HAP-1 (cell line): ENCODE measurements around the gene RWDD3.

Experiments used
- DNase-seq, 2 experiments: peaks; one replicate each; pipeline ENCODE4 v3.0.0-alpha.2; 2016 to 2020; ENCODE audit warnings: low spot score in 2 of 2
- H3K27me3 ChIP-seq: fragments of 250-450 bp; sonication (Bioruptor Pico); 2 replicates; pipeline ENCODE4 v1.5.1; 2020; ENCODE audit warnings: low read depth, mild to moderate bottlenecking, moderate library complexity
- H3K36me3 ChIP-seq: fragments of 250-450 bp; sonication (Bioruptor Pico); replicated peaks from 2 replicates; pipeline ENCODE4 v1.5.1; 2020; ENCODE audit warnings: mild to moderate bottlenecking
- H3K4me1 ChIP-seq: fragments of 250-450 bp; sonication (Bioruptor Pico); 2 replicates; pipeline ENCODE4 v1.5.1; 2020; ENCODE audit warnings: mild to moderate bottlenecking
- H3K4me3 ChIP-seq: fragments of 250-450 bp; sonication (Bioruptor Pico); 2 replicates; pipeline ENCODE4 v1.5.1; 2020; ENCODE audit warnings: mild to moderate bottlenecking, moderate library complexity
- H3K9me3 ChIP-seq: fragments of 250-450 bp; sonication (Bioruptor Pico); 2 replicates; pipeline ENCODE4 v1.5.1; 2020; ENCODE audit warnings: mild to moderate bottlenecking, moderate library complexity
- in situ Hi-C: fragments of 300-500 bp; cut with MboI; formaldehyde crosslinking; loops from 3 replicates; pipeline ENCODE4 v1.14.3; 2020; ENCODE audit warnings: low sequenced_read_pairs, inconsistent platforms, mixed read lengths

Gene RWDD3, protein sequence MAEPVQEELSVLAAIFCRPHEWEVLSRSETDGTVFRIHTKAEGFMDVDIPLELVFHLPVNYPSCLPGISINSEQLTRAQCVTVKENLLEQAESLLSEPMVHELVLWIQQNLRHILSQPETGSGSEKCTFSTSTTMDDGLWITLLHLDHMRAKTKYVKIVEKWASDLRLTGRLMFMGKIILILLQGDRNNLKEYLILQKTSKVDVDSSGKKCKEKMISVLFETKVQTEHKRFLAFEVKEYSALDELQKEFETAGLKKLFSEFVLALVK

DNA sequence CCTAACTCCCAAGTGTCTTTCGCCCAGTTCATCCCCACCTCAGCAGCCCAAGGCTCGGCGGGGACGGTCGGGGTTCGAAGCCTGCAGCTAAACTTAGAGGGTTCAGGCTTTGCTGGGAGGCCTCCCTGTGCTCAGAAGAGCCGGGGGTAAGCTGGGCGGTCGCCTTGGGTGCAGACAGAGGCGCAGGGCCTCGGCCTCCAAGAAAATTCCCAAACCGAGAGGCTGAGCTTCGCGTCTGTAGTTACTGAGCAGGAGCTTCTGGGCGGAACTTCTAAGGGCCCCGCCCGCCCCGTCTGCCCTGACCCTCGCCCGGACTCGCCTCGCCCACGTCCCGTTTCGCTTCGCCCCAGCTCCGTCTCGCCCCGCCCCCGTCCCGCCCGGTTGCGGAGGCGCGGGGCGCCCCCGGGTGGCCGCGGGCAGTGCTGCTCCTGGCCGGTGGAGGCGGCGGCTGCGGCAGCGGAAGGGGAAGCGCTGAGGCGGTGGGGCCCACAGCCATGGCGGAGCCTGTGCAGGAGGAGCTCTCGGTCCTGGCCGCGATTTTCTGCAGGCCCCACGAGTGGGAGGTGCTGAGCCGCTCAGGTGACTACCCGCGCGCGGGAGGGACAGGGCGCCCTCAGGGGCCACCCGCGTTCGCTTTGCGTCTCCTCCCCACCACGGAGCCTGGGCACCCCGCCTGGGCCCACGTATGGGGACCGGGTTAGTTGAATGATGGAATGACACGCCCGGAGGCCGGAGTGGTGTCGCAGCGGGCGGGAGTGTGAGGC lies at the start of gene RWDD3:
TSS of gene RWDD3 (plus strand) at position 474 of the 764 bp plus-strand sequence. CDS start at position 495, 21 bp downstream.
- H3K36me3 ChIP-seq, result peaks cover 9% of the 10 kb centered on the region

GRCh38 chr1:95186149-95186548 lies 47.9 kb upstream of the RWDD3 start:
- no peaks in the 10 kb centered on the region for H3K36me3 ChIP-seq
- H3K9me3 ChIP-seq, result no peaks in the 10 kb centered on the region
- in situ Hi-C loops, result no loop called here
- no peak for DNase-seq
- no peaks in the 10 kb centered on the region for H3K4me1 ChIP-seq
- H3K27me3 ChIP-seq, result no peaks in the 10 kb centered on the region
- no peak overlapping the region for H3K4me3 ChIP-seq

More for the DNA sequence above, at the start of gene RWDD3:
- DNase-seq, result peak; percentile 87 to 96
- Histone ChIP-seq H3K9me3 (no peaks in the 10 kb centered on the region), H3K4me1 (peaks cover 34% of the 10 kb centered on the region), H3K27me3 (no peaks in the 10 kb centered on the region; the same call in 1 of the 2 replicates), H3K4me3 (peak within 1 kb of the TSS; percentile 93)
- in situ Hi-C loops, result no loop called here

DNA sequence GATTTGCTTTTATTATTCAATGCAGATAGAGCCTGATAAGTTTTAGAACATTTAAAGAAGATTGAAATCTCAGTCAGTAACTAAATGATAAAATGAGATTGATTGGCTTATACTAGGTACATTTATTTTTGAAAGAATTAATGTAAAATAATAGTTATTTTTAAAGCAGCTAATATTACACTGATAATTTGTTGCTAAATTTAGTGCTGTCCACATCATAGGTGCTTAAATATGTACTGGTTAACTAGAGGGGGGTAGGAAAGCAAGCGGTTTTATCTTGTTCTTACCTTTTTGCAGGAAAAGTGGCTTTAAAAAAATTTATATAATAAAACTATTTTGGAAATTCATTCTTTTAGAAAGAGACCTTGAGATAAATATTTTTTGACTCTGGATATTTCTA lies 40.4 kb upstream of the RWDD3 start:
- Histone ChIP-seq H3K9me3 (no peaks in the 10 kb centered on the region), H3K36me3 (0 out of 2 replicates have a peak, but pooled peaks cover 3% of the 10 kb centered on the region), H3K4me1 (no peaks in the 10 kb centered on the region), H3K4me3 (no peak overlapping the region), H3K27me3 (no peaks in the 10 kb centered on the region)
- in situ Hi-C loops, result no loop called here
- DNase-seq, result no peak

DNA sequence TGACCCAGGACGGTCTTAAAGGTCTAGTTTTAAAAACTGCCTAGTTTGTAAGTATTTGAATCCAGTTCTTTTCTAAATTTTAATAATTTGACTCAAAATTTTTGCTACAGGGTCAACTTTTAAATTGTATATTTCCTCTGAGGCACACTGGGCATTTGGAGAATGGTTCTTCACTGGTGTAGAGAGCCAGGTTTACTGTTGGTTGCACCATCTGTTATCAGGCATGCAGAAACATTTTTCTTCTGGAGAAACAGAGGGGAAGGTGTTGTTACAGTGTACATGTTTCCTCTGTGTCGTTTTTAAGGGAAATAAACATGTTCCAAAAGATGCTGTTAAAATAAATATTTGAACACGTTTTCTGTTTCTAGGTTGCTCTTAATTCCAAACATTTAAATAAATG lies 39.0 kb upstream of the RWDD3 start:
- in situ Hi-C loops, result no loop called here
- no peak for DNase-seq
- no peak overlapping the region for H3K4me3 ChIP-seq
- H3K9me3 ChIP-seq, result no peaks in the 10 kb centered on the region
- no peaks in the 10 kb centered on the region for H3K27me3 ChIP-seq
- 0 out of 2 replicates have a peak, but pooled peaks cover 3% of the 10 kb centered on the region for H3K36me3 ChIP-seq
- H3K4me1 ChIP-seq, result no peaks in the 10 kb centered on the region

DNA sequence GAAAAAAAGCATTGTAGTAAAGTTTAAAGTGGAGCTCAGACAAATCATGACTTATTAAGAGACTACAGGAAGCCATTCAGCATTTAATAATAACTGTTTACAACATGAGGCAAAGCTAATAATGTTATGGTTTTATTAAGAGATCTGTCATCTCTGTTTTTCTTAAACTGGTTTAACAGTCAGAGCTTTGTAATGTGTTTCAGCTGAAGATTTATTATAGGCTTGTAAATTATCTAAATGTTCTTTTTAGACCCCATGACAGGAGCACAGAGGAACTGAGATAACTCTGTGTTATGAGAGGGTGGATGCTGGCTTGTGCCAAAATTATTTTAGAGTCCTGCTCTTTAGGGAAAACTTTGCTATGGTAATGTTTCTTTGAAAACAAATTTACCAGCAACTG lies 38.0 kb upstream of the RWDD3 start:
- Histone ChIP-seq H3K4me3 (no peak overlapping the region), H3K36me3 (0 out of 2 replicates have a peak, but pooled peaks cover 3% of the 10 kb centered on the region), H3K27me3 (no peaks in the 10 kb centered on the region), H3K9me3 (no peaks in the 10 kb centered on the region), H3K4me1 (no peaks in the 10 kb centered on the region)
- in situ Hi-C loops, result no loop called here
- no peak for DNase-seq

DNA sequence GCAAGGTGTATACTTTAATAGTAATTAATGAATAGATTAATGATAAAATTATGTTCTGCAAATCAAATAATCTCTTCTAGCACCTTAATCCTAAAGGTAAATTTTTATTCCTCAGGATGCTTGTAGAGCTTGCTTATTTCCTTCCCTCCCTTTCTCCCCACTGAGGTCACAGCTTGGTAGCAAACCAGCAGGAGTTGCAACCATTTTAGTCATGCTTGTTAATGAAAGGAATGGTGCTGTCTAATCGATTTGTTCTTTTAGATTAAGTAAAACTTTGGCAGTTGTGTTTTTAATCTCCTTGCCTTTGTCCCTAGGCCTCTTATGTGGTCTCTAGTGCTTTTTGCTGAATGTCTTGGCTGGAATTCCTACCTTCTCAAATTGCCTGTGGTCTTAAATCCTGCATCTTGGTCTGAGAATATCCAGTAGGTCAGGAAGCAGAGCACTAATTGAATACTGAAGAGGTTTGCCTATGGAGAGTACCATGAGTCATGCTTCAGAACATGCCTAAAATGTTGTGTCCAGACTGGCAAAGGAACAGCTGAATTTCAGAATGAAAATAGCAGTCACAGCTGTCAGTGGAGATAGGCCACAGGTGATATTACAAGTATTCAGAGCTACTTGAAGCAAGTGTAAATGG lies 36.3 kb upstream of the RWDD3 start:
- in situ Hi-C loops, result no loop called here

GRCh38 chr1:95201905-95202304 lies 32.1 kb upstream of the RWDD3 start:
- Histone ChIP-seq H3K27me3 (no peaks in the 10 kb centered on the region), H3K4me3 (no peak overlapping the region), H3K9me3 (no peaks in the 10 kb centered on the region), H3K4me1 (no peaks in the 10 kb centered on the region), H3K36me3 (no peaks in the 10 kb centered on the region)
- in situ Hi-C loops, result no loop called here
- no peak for DNase-seq

More for the DNA sequence above, 36.3 kb upstream of the RWDD3 start:
- H3K27me3 ChIP-seq, result no peaks in the 10 kb centered on the region
- H3K9me3 ChIP-seq, result no peaks in the 10 kb centered on the region
- no peak for DNase-seq
- H3K4me1 ChIP-seq, result no peaks in the 10 kb centered on the region
- no peak overlapping the region for H3K4me3 ChIP-seq
- H3K36me3 ChIP-seq, result no peaks in the 10 kb centered on the region

DNA sequence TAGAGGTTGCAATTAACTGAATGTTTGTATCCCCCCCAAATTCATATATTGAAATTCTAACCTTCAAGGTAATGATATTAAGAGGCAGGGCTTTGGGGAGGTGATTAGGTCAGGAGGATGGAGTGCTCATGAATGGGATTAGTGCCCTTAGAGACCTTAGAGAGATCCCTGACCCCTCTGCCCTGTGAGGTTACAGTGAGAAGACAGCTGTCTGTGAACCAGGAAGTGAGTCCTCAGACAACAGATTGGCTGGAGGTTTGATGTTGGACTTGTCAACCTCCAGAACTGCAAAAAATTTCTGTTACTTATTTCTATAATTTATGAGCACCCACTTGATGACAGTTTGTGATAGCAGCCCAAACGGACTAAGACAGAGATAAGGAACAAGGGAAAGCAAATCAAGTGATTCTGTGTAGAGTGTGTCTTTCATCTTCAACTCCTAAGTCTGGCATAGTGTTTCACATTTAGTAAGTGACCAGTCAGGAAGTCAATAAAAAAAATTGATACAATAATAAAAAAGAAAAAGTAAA lies 30.0 kb upstream of the RWDD3 start:
- no peaks in the 10 kb centered on the region for H3K27me3 ChIP-seq
- H3K4me3 ChIP-seq, result no peak overlapping the region
- H3K4me1 ChIP-seq, result no peaks in the 10 kb centered on the region
- no peaks in the 10 kb centered on the region for H3K36me3 ChIP-seq
- in situ Hi-C loops, result no loop called here
- DNase-seq, result no peak
- no peaks in the 10 kb centered on the region for H3K9me3 ChIP-seq

DNA sequence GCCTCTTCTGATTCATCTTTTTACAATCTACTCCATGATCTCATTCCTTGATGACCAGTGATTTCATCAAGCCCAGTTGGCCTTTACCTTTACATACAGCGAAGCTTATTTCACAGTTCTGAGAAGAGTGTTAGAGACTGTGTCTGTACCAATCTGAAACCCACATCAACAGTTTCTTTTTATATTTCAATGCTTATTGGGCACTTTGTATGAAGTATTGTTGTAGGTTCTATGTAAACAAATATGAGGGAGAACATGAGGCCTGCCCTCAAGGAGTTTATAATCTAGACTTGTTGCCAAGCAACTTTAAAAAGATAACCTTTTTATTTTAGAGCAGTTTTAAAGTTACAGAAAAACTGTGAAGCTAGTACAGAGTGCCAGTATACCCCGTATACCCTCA lies 27.5 kb upstream of the RWDD3 start:
- in situ Hi-C loops, result no loop called here

GRCh38 chr1:95207223-95207935 lies 26.6 kb upstream of the RWDD3 start:
- H3K36me3 ChIP-seq, result no peaks in the 10 kb centered on the region
- H3K4me1 ChIP-seq, result no peaks in the 10 kb centered on the region
- no peak overlapping the region for H3K4me3 ChIP-seq
- no peaks in the 10 kb centered on the region for H3K9me3 ChIP-seq
- in situ Hi-C loops, result no loop called here
- no peak for DNase-seq
- no peaks in the 10 kb centered on the region for H3K27me3 ChIP-seq

More for the DNA sequence above, 27.5 kb upstream of the RWDD3 start:
- Histone ChIP-seq H3K36me3 (no peaks in the 10 kb centered on the region), H3K4me3 (no peak overlapping the region), H3K4me1 (no peaks in the 10 kb centered on the region), H3K27me3 (no peaks in the 10 kb centered on the region), H3K9me3 (no peaks in the 10 kb centered on the region)
- no peak for DNase-seq

- H3K36me3 ChIP-seq, result no peaks in the 10 kb centered on the region
- in situ Hi-C loops, result no loop called here
These were observed 25.1 kb upstream of the RWDD3 start for GRCh38 chr1:95208876-95209275.

DNA sequence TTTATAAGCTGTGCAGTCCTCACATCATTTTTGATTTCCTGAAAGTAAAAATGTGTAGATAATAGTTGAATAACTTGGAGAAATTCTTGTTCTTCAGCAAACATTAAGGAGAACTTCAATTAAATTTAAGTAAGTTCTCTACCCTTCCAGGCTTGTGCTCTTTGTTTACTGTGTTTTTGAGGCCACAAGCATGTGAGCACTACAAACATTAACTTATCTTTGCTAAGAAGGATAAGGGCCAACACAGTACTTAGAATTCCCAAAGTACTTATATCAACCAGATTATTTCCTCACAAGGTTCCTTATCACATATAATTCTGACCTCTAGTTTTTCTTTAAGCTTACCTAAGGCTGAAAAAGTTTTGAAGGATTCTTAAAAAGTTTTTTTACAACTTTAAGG lies 24.7 kb upstream of the RWDD3 start:
- Histone ChIP-seq H3K27me3 (no peaks in the 10 kb centered on the region), H3K4me1 (no peaks in the 10 kb centered on the region), H3K4me3 (no peak overlapping the region), H3K9me3 (no peaks in the 10 kb centered on the region), H3K36me3 (no peaks in the 10 kb centered on the region)
- DNase-seq, result no peak
- in situ Hi-C loops, result no loop called here

More at GRCh38 chr1:95208876-95209275, 25.1 kb upstream of the RWDD3 start:
- Histone ChIP-seq H3K27me3 (no peaks in the 10 kb centered on the region), H3K9me3 (no peaks in the 10 kb centered on the region), H3K4me1 (no peaks in the 10 kb centered on the region), H3K4me3 (no peak overlapping the region)
- DNase-seq, result no peak

DNA sequence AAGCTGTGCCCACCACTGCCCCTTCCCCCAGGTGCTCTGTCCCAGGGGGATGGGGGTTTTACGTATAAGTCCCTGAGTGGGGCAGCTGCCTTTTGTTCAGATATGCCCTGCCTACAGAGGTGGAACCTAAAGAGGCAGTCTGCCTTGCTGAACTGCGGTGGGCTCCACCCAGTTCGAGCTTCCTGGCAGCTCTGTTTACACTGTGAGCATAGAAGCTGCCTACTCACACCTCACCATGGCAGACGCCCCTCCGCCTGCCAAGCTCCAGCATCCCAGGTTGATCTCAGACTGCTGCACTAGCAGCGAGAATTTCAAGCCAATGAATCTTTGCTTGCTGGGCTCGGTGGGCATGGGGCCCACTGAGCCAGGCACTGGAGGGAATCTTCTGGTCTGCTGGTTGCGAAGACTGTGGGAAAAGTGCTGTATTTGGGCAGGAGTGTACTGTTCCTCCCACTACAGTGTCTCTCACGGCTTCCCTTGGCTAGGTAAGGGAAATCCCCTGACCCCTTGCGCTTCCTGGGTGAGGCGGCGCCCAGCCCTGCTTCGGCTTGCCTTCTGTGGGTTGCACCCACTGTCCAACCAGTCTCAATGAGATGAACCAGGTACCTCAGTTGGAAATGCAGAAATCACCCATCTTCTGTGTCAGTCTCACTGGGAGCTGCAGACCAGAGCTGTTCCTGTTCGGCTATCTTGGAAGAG lies 17.6 kb upstream of the RWDD3 start:
- H3K27me3 ChIP-seq, result no peaks in the 10 kb centered on the region
- H3K36me3 ChIP-seq, result no peaks in the 10 kb centered on the region
- in situ Hi-C loops, result no loop called here
- no peak overlapping the region for H3K4me3 ChIP-seq
- no peaks in the 10 kb centered on the region for H3K4me1 ChIP-seq
- no peaks in the 10 kb centered on the region for H3K9me3 ChIP-seq
- no peak for DNase-seq
